ENCODE results near the gene STXBP2. TPM values are rescaled to one million over a fixed set of nuclear protein-coding genes. Genes with fewer than 3 reads are reported as not detected.

The STXBP2 gene
- total and polyA plus RNA-seq, 9 of the 15 experiments (the other 6 are each of a cell fraction or from before 2014, with no cell fraction given): 2.5 to 163 (median 71.3) TPM

- peak in 1 of 2 experiments; percentile 59; a peak in 1 of 4 replicates for TF ChIP-seq SRF (CRISPR knock-in tag; IDR thresholded peaks at IDR 0.05)
- peak; percentile 39 for TF ChIP-seq E2F8 (IDR thresholded peaks at IDR 0.05; ENCODE audit: low read depth, partially characterized antibody)
- TF ChIP-seq ZNF668 (CRISPR knock-in tag; IDR thresholded peaks at IDR 0.05): no peak
- peak in 2 of 3 experiments; percentile 56 to 74; a peak in 4 of 6 replicates for TF ChIP-seq ZBTB11 (CRISPR knock-in tag; IDR thresholded peaks at IDR 0.05)
- no peak for TF ChIP-seq ZNF165 (CRISPR knock-in tag; IDR thresholded peaks at IDR 0.05; ENCODE audit: borderline replicate concordance)
- peak; percentile 42; the same call in 1 of the 2 replicates for TF ChIP-seq REST (IDR thresholded peaks at IDR 0.05; ENCODE audit: borderline replicate concordance)
- TF ChIP-seq REST (CRISPR knock-in tag; IDR thresholded peaks at IDR 0.05; ENCODE audit: low read depth): 0 out of 2 replicates have a peak, but pooled peaks have one; percentile 30
- no peak for TF ChIP-seq ZNF280A (IDR thresholded peaks at IDR 0.05; ENCODE audit: low read depth, partially characterized antibody)
These were observed 705 bp downstream of the STXBP2 start (continued) for GRCh38 chr19:7637374-7638256.
